ENCODE data around the gene LENG8.

GRCh38 chr19:54473071-54473891 lies 24.3 kb downstream of the LENG8 start, which contains the start of gene CDC42EP5:
- TF ChIP-seq POLR2A (IDR thresholded peaks at IDR 0.05) (peak; percentile 46 to 52), CTCF (IDR thresholded peaks at IDR 0.05 in 4 of 5, conservative IDR thresholded peaks at IDR 0.05 in 1 of 5) (no peak)

All from gastrocnemius medialis (tissue), 4 donors.